ENCODE data around the gene DMD.
"Not testable (repeated sequence)": the region's sequence is repeated elsewhere in the genome, so short reads cannot be mapped to it uniquely, and the experiment has no call there.

DMD gene

GRCh38 chrX:33211356-33212260, at the start of gene DMD:
Gene DMD, minus strand, starts transcription at chrX:33211549. Its CDS starts 237 bp downstream, at chrX:33211312.
- no peak for DNase-seq

- no peak for DNase-seq
These were observed 41.0 kb upstream of the DMD start for GRCh38 chrX:33252306-33252825.

DNA sequence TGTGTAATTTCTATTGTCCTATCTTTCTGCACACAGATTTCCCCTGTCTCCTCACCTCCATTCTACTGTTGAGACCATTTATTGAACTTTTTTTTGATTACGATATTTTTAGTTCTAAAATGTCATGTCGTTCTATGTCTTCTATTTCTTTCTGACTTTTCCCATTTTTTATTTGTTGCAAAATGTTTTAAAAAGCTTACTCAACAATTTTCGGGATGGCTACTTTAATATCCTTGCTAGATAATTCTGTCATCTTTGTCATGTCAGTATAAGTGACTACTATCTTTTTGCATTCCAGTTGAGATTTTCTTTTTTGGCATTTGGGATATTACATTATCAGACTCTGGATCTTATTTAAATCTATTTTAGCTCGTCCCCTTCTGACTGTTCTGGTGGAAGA, 7.5 kb upstream of the DMD start:
- DNase-seq = no peak

DNA sequence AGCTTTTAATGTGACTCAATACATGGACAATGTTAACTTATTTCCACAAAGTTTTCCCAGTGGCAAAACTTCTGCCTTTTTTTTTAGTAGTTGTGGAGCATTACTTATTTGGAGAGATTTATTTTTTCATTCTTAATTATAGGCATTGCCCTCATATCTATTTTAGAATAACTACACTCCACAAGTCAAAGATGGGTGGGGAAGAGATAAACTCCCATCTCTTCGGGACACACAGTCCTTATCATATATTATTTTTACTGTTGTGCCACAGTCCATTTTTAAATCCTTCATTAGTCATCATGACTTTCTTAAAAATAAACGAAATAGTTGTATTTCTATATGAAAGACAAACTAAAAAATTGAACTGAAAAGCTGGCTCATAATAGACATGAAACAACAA, 1.2 kb downstream of the DMD start:
- no peak for DNase-seq

DNA sequence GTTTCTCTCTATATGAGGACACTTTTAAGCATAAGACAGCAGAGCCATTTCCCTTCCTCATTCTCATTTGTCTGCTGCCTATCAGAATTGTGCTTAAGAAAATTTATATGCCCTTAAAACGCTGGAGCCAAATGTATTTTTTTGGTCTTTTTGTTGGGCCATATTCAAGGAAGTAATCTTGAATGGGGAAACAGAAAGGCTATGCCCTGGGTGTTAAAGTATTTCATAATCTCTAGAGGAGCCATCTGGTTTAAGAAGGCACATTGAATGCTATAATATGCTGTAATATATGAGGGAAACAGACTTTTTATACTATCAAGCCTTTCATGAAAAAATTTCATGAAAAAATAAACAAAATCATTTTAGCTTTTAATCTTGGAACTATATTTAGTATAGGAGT, 4.3 kb downstream of the DMD start:
- peak; percentile 11 for DNase-seq

- peak; percentile 64 for DNase-seq
These were observed 6.0 kb downstream of the DMD start for GRCh38 chrX:33205321-33205720.

DNA sequence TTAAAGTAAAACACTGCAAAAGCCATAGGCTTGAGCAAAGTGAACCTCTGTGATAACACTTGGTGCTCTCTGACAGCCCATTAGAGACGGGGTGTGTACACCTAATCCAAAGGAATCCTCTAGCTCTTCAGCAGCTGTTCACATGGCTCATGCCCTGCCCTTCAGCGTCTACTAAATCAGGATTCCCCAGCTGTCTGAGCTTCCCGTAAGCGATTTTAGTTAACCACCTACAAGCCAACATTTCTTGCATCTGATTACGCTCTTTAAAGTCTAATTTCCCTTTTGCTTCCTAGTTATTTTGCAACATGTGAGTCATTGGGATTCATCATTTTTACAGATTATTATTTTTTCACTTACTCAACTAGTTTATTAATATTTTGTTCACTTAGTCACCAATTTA, 6.5 kb downstream of the DMD start:
- peak; percentile 95 for DNase-seq

- DNase-seq = no peak
These were observed 12.6 kb downstream of the DMD start for GRCh38 chrX:33198561-33199279.

- no peak for DNase-seq
These were observed 15.7 kb downstream of the DMD start for GRCh38 chrX:33195698-33196097.

DNA sequence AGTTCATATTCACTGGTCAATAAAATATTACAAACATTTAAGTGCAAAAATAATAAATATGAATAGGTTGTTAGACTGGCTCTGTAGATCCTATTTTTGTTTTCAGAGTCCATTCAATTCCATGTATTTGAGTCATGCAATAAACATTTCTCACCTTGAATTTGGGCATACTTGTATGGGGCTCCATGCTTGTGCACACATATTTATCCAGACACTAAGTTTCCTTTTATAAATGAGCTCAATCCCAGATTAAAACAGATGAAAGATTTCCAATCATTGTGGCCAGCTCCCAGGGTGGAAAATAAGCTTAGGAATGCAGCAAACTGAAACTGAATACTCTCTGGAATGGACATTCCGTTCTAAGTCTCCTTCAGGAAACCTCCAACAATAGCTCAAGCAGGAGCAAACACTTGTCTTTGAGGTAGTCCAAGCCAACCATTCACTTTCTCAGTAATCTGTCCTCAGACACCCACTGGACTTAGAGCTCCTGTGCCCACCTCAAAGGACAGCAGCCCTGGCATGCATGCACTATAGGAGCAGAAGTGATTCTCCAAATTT, 16.4 kb downstream of the DMD start:
- no peak for DNase-seq

DNA sequence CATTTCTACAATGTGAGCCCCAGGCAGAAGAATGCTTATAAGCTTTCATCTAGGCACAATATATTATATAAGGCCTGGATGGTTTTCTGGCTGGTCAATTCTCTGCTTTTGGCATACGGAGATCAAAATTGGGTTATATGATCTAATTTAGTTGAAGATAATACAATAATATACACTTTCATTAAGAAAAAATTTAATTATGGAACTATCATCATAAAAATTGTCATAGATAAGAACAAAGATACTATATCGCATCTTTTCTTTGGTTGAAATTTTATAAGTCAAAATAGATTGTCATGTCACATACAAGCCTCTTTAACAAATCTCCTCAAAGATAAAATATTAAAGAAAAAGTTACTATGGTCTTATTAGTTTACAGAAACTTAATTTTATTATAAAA, 17.1 kb downstream of the DMD start:
- DNase-seq = no peak

DNA sequence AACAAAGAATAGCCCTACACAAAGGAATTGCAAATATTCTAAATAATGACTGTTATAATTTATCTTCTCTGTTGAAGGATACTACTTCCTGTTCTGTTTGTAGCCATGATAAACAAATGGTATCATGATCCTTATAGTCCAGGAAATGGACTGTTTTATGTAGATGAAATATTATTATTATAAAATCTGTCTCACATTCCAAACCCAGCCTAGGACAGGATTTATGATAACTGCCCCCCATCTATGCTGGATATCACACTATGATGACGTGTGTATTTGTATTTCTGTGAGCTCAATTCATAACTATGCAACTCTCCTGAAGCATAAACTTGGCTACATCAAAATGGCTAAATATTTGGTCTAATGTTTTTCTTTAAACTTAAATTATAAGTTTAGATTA, 21.3 kb downstream of the DMD start:
- no peak for DNase-seq

- DNase-seq = no peak
These were observed 22.5 kb downstream of the DMD start for GRCh38 chrX:33188881-33189280.

- DNase-seq = peak; percentile 74
These were observed 23.1 kb downstream of the DMD start for GRCh38 chrX:33188286-33188685.

- DNase-seq = not testable (repeated sequence)
These were observed 26.5 kb downstream of the DMD start for GRCh38 chrX:33184803-33185202.

DNA sequence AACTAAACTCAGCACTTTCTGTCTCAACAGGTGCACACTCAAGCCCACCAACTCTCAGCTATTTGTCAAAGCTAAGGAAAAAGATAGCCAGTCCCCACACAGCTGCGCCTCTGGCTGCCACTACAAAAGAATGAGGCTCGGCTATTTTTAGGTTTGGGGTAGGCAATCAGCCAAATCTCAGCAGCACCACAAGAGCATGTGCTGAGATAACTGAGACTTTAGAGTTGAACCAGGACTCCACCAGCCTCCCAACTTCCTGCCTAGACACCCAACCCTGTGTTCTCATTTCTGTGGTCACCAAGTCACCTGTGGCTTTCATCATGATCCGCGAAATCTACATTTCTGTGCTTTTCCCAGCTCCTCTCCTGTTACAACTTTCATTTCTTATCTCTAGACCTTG, 28.0 kb downstream of the DMD start:
- DNase-seq = peak; percentile 11

GRCh38 chrX:33178690-33179089, 32.7 kb downstream of the DMD start:
- no peak for DNase-seq

- DNase-seq = no peak
These were observed 33.1 kb downstream of the DMD start for GRCh38 chrX:33178218-33178617.

DNA sequence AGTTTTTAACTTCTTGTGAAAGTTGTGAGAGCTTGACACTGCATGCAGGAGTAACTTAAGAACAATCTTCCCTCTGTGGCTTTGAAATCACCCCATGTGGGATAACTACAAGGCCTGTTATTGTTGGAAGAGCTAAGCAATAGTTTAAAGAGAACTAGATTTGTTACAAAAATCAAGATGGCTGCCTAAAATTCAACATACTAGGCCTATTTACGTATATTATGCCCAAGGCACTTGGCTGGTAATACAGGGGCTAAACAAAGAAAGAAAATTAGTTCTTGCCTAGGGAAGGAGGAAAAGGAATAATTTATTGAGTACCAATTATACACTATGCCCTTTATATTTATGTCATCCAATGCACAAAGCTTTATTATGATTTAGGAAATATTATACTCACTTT, 36.1 kb downstream of the DMD start:
- no peak for DNase-seq

GRCh38 chrX:33171041-33171440, 40.3 kb downstream of the DMD start:
- no peak for DNase-seq

GRCh38 chrX:33161829-33162228, 49.5 kb downstream of the DMD start:
- no peak for DNase-seq

DNA sequence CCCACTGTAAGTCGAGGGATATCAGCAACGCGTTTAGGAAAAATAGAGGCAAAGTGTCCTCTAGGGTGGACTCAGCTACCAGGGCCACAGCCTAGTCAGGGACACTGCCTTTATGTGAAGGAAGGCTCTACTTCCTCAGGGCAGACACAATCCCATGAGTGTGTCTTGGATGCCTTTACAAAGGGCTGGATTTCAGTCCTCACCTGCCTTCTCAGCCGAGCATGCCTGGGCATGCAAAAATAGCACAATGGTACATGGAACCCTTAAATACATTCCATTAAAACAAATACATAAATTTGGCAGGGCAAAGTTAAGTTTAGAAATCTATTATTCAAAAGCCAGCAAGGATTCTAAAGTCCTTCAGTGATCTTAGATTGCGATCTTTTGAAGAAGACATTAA, 51.1 kb downstream of the DMD start:
- DNase-seq = no peak

GRCh38 chrX:33156152-33156726, 55.1 kb downstream of the DMD start:
- no peak for DNase-seq

Data from NCI-H82 (cell line).